Measurements from ENCODE around the gene MGP.

MGP gene

DNA sequence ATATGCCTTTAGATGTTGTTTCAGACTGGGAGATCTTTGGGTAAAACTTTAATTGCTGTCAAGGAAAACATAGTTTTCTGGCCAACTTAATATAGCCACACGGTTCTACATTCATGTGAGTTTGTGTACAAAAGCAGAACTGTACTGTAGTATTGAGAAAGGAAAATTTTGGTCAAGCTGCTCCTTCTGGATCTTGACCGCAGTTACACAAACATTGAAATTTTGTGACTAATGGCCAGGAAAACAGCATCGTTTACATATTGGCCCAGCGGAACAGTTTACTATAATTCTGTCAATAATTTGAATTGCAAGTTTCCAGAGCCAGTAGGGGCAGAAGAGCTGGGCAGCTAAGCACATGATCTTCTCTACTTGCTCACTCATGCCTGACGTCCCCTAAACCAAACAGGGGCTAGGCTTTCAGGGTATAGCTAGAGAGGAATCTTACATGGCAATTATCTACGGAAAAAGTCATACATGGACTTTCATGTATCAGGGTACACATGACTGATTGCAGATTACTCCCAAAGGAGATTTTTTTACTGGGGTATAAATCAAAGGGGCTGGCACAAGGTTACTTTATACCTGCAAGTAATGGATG is 31.0 kb downstream of the MGP start:
- DNase-seq, result no peak

DNA sequence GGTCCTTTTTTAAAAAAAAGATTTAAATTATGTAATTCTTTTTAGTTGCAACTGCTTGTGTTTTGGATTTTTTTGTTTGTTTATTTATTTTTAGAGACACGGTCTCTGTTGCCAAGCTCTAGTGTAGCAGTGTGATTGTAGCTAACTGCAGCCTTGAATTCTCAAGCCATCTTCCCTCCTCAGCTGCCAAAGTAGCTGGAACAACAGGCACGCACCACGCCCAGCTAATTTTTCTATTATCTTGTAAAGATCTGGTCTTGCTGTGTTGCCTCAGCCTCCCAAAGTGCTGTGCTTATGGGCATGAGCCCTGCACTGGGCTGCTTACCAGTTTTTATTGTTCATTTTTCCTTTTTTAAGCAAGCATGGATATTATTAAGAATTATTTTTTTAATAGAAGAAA is 31.7 kb downstream of the MGP start:
- DNase-seq, result no peak

DNA sequence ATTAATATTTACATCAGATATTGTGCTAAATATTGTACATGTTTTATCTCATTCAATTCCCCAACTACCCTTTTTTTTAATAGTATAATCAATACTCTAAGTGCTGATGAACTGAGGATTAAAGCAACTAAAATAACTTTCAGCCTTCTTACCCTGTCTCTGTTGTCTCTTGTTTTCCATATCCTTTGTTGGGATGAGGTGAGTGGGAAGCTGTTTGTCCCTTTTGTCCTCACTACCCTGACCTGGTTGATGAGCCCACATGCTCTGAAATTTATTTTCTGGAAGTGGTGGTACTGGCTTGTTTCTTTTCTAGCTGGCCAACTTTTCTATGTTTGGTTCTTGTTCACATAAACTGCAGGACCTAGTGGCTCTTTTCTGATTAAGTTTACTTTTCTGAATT is 32.8 kb downstream of the MGP start:
- DNase-seq, result no peak

DNA sequence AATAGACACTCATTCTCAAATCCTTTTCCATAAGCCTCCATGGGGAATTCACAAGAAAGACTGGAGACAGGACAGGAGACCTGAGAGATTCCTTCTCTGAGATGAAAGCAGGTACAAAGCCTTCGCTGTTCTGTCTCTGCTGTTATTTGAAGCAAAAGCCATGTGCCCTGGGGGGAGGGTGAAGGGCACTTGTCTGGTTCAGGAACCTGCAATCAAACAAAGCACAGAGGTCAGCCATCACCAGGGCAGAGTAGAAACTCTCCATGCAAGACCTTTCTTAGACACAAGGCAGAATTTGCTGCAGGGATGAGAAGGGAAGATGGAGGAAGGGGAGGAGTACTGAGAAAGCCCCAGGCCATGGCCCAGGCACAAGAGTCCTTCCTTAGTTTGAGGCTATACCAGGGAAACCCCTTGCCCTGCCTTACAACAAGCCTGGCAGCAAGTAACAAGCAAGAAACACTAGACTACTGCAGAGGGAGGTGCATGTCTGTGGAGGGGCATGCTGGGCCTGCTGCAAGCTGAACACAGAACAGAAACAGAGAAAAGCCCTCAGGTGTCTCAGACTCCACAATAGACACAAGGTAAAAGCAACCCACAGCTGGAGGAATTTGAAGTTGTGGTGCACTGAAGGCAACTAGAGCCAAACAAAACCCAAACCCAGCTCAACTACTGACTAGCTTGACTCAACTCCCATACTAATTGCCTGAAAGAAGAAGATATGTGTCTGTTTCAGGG is 34.6 kb downstream of the MGP start:
- no peak for DNase-seq

DNA sequence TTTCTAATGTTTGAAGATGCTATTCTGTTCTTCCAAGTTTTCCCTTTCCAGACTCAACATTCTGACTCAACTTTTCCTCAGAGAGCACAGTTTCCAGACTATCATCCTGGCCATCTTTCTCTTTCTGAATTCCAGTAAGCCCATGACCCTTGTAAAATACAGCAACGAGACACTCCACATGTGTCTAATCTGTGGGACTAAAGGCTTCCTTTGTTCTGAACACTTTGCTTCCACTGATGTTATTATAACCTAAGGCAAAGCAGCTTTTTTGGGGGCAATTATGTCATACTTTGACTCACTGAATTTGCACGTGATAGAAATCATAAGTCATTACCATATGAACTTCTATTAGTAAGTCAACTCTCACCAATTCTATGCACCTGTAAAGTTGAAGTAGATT is 36.0 kb downstream of the MGP start:
- no peak for DNase-seq

DNA sequence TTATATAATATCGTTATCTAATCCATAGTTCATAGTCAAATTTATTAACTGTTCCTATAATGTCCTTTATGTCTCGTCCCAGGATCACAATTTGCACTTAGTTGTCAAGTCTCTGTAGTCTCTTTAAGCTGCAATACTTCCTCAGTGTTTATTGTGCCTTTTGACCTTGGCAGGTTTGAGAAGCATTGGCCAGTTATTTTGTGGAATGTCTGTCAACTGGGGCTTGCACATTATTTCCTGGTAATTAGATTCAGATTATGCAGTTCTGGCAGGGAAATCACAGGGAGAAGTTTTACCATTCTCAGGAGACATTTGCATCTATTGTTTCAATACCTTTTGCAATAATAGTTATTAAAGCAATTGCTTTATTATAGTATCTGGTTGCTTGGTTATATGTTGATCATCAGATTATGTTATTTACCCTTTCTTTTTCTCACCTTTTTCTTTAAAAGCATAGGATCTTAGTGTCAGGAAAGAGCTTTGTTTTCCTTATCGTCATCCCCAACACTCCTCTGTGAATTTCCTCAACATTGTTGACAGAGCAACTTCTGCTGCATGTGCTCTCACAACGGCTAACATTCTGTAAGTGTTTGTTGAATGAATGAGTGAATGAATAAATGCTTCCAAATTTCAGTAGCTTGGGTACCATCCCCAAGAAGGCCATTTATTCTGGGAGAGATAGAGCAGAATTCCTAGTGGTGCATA is 38.6 kb downstream of the MGP start:
- no peak for DNase-seq

DNA sequence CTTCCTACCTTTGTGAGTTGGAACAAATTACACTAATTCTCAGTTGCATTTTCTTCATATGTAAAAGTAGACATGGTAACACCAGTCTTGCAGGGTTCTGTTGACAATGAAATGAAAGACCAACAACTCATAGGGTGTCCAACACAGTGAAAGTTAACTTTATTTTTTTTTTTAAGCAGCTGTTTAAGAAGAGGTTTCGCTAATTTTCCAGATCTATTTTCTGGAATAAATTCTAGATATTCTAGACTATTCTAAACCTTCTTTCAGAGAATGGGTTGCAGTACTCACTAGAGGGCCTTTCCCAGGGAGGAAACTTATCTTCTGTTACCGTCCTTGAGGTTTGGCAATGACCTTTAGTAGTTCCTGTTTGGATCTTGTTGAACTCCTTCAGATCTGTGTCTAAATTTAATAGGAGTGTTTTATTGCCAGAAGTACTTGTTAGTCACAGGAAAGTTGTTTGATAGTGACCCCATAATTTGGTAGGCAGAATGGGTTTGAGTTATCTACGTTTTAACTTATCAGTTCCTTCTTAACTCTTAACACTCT is 39.5 kb downstream of the MGP start:
- DNase-seq, result no peak

DNA sequence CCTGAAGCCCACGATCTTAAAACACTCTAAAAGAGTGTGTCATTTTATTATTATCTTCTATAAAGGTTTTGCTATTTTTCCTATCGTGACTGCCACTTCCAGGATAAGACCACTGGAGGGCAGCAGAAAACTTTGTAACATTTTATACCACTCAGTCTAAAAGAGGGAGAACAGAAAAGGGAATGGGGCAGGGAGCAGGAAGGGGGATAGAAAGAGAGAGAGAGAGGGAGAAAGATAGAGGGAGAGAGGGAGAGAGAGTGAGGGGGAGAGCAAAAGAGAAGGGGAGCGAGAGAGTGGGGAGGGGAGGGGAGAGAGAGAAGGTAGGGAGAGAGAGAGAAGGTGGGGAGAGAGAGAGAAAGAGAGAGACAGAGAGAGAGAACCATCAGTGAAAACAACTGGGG is 40.3 kb downstream of the MGP start:
- no peak for DNase-seq

DNA sequence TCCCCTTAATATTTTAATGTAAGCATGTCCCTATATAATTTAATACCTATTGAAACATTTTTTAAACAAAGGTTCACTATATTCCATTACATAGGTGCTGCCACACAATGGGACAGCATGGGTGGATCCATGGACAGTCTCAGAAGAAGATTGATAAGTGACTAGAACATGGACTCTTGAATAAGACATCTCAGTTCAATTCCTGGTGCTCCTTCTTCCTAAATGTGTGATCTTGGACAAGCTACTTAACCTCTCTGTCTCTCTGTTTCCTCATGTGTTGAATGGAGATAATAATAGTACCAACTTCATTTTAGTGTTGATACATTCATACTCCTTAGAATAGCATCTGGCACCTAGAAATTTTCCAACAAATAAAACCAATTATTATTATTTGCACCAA is 41.3 kb downstream of the MGP start:
- DNase-seq, result no peak

DNA sequence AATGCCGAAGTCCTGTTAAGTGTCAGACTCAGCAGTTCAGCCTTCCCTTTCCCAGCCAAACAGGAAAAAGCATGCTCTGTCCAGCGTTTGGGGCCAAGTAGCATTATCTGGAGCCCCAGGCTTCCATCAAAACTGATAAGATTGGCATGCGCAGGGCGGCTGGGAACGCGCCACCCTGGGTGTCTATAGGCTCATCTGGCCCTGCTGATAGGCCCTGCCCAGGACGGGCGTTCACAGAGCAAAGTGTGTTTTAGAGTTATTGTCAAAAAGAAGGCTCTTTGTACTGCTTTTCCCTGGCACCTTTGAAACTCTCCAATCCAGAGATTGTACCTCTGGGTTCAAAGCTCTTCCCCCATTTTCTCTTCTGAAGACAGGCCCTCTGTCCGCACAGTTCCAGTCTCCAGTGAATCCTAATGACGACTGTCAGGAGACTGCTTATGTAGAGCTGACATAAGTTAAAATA is 42.2 kb downstream of the MGP start, which contains the start of gene ART4:
Gene ART4 (minus strand): TSS at position 102 of the 463 bp plus-strand sequence. CDS start 413 bp downstream, outside the sequence.
- DNase-seq, result no peak

DNA sequence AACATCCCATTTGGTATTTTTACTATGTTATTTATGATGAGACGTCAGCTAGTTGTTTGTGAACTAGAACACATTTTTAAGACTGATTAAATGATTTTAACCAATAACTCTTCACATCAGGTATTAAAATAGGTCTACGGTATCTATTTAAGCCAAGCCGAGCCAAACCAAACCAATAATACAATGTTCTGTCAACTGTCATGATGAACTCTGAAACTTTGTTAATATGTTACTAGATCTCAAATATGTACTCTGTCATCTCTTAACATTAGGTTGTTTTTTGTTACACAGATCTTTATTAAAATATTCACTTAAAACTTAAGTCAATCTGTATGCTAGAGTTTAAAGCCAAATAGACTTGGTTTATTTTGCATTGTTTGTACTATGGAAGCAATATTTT is 43.3 kb downstream of the MGP start:
- no peak for DNase-seq

DNA sequence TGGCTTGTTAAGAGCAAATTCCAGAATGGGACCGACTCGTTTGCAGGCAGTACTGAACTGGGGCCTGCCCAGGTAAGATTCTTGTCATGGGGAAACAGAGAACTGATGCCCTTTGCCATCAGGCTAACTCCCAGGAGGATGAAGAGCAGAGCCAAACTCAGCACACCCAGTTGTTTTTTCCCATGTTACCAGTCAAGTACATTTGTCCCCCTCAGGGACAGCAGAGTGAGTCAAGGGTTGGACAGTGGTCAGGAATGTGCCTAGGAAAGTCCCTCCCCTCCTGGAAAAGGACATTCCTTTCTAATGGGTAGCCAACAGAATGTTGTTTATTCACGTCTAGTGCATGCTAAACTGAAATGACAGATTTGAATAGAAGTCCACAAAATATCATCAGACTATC is 43.9 kb downstream of the MGP start:
- no peak for DNase-seq

DNA sequence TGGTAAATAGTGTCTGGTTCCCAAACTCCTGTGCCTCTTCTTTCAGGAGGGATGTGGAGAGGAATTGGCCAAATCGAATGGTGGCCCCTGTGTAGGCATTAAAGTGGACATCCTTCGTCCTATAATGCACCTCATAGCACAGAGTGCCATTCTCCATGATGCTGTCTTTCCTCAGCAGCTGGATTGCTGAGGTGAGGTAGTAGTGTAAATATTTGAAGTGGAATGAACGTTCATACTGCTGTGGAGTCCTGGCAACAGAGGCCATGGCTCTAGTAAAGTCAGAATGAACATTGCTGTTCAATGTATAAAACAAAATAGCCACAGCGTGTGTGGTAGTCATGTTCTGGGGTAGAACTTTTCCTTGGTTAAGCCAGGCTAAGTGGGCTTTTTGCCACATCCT is 45.0 kb downstream of the MGP start:
- no peak for DNase-seq

DNA sequence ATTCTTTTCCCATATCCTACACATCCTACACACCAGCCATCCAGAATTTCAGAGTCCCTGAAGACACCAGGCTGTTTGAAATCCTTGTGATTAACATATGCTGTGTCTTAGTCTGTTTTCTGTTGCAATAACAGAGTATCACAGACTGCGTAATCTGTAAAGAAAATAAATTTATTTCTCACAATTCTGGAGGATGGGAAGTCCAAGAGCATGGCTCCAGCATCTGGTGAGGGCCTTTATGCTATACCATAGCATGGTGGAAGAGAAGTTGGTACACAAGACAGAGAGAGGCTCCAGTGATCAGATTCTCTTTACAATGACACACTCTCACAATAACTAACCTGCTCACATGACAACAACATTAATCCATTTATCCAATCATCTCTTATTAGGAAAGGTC is 46.4 kb downstream of the MGP start:
- DNase-seq, result no peak

DNA sequence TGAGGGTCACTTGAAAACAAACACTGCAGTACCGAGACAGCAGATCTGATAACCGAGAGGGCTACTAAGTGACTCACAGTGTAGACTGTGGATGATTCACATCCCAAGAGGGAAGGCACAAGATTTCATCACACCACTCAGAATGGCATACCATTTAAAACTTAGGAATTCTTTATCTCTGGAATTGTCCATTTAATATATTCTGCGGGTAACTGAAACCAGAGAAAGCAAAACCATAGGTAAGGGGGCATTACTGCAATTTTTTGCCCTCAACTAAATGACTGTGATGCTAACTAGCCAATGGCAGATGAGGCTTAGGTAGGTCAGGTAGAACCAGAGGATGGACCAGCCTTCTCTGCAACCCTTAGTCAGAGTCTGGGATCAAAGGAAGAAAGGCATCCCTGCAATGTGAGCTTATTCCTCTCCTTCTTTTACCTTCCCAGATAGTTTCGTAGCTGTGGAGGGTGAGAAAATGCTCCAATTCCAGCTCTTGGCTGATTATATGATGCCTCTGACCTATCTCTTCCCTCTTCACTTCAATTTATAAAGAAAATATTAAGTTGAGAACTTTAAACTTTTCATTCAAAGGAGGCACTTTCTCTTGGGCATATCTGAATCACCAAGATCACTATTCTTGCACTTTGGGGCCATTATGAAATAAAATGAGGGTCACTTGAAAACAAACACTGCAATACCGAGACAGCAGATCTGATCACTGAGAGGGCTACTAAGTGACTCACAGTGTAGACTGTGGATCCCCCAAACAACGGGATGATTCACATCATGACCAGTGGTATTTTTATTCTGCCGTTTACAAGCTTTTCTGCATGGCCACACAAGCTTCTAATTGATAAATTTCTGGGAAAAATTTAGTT is 49.1 kb downstream of the MGP start:
- no peak for DNase-seq

DNA sequence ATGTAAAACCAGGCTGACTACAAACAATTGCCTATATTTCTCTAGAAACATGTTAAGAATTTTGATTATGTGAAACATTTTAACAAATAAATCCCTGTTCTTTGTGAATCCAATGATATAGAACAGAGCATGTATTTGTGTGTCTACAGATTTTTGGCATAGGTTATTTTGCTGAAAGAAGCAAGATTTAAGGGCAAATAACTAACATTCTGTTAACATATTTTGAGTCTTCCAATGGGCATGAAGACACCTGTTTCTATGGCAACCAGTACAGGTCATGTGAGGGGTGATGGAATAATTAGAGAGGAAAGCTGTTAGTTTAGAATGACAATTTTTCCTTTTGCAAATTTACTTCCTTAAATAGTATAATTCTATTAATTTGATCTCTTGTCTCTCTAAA is 51.1 kb downstream of the MGP start:
- no peak for DNase-seq

DNA sequence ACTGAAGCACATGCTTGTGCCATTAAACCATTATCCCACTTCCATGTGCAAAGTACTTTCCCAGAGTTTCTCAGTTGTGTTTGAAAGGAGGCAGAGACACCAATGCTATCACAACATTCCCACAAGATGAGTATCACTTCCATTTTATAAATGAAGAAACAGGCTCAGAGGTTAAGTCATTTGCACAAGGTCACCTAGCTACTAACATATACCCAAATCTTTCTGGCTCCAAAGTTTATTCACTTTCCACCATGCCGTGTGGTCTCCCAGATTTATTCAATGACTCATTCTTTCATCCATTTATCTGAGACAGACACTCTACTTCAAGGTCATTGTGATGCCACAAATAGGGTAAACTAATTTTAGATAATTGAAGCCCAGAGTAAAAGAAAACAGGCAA is 51.7 kb downstream of the MGP start:
- DNase-seq, result no peak

DNA sequence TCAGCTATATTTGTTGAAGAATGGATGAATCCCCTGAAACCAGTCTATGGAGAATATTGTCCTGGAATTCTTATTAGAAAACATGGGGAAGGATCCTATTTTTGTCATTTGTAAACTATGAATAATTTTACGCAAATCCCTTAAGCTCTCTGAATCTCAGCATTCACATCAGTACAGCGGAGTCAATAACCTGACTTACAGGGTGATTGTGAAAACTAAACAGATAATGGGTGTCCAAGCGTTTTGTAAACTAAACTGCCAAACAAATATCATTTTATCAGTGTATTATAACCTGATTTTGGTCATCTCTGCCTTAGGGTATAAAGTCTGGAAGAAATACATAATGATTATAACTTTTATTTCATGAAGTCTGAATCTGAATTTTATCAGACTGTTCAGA is 52.3 kb downstream of the MGP start:
- DNase-seq, result no peak

Data from activated CD8-positive, alpha-beta memory T cell treated with anti-CD3 and anti-CD28 coated beads for 24 hours (primary cell).